Kidney (tissue), 14 donors: ENCODE results near the gene ETS1. TPM values are rescaled to one million over a fixed set of nuclear protein-coding genes. Genes with fewer than 3 reads are reported as not detected.
A peak's percentile ranks its signal among the peaks of the same experiment; 100 is the strongest.

Source experiments
- DNase-seq, 5 donors: peaks; one replicate each; pipeline ENCODE4 v3.0.0-alpha.2; 2013 to 2020
- FAIRE-seq: peaks from 2 replicates; lab custom pipeline; 2012; peaks lifted over from hg19 to GRCh38; lab: Jason Lieb, UNC
- H3K27ac ChIP-seq, 2 donors: one replicate each; pipeline ENCODE4 v1.7.0; 2013; ENCODE audit warnings: low read depth in 2 of 2, low read length in 2 of 2, inconsistent platforms in 1 of 2
- H3K27me3 ChIP-seq: one replicate; pipeline ENCODE4 v1.7.1; 2013; ENCODE audit warnings: low read length, inconsistent platforms; ENCODE audit not compliant: control insufficient read depth, insufficient read depth
- H3K36me3 ChIP-seq, 3 donors: one replicate each; pipeline versions ENCODE4 v1.7.0 to v1.7.1; 2013; ENCODE audit warnings: low read length in 3 of 3, control low read depth in 1 of 3, inconsistent platforms in 1 of 3; ENCODE audit not compliant: insufficient read depth in 3 of 3, control insufficient read depth in 2 of 3
- H3K4me1 ChIP-seq, 3 donors: one replicate each; pipeline versions ENCODE4 v1.7.0 to v1.7.1; 2013; ENCODE audit warnings: low read length in 3 of 3, inconsistent platforms in 1 of 3, low read depth in 1 of 3; ENCODE audit not compliant: control insufficient read depth in 2 of 3, insufficient read depth in 2 of 3
- H3K4me3 ChIP-seq, 3 donors: one replicate each; pipeline versions ENCODE4 v1.7.0 to v1.8.1; 2013; ENCODE audit warnings: low read length in 3 of 3, control low read depth in 1 of 3, inconsistent platforms in 1 of 3
- H3K9ac ChIP-seq, 3 donors: one replicate each; pipeline versions ENCODE4 v1.7.0 to v1.7.1; 2013; ENCODE audit warnings: low read length in 3 of 3, control low read depth in 1 of 3, inconsistent platforms in 1 of 3
- H3K9me3 ChIP-seq, 3 donors: one replicate each; pipeline versions ENCODE4 v1.7.0 to v1.7.1; 2013; ENCODE audit warnings: low read length in 3 of 3, control low read depth in 1 of 3, inconsistent platforms in 1 of 3; ENCODE audit not compliant: control insufficient read depth in 2 of 3, insufficient read depth in 1 of 3
- intact Hi-C: fragments of 100-400 bp; cut with DNase I; formaldehyde crosslinking; loops from one replicate; pipeline ENCODE4 v1.11.1; 2022
- polyA plus RNA-seq: library from polyadenylated mRNA; stranded (reverse); fragments of 350-450 nt; fragmentation: Illumina TruSeq; extraction: RNeasy Lipid Tissue Mini Kit (QIAGEN cat#74804); gene quantifications from one replicate; pipeline ENCODE4 v1.2.3, GENCODE V29; 2014; ENCODE audit warnings: low read depth, low replicate concordance; ENCODE audit not compliant: insufficient read depth
- total RNA-seq: library from RNA; stranded (reverse); fragmentation: NEBNext Ultra II Directional; extraction: Animal tissue kit (Norgen Biotek cat#: 25700); gene quantifications from one replicate; pipeline ENCODE4 v1.2.1, GENCODE V29; 2021
- TF ChIP-seq, protein P1 (sequence below): IDR thresholded peaks from 3 replicates; pipeline ENCODE4 v1.5.1; 2012; ENCODE audit warnings: mild to moderate bottlenecking, moderate library complexity, borderline replicate concordance; ENCODE audit not compliant: insufficient read depth; ENCODE audit errors: extremely low read depth
- donor health status: control.
- donor health status: control.
- donor health status: control.
- donor health status: control.
- donor health status: control.
- donor health status: DM: yes; HTN: yes; CAD: no.
- donor health status: Normal renal cell carcinoma (clear cell type).

ETS1 gene
- total and polyA plus RNA-seq, 2 donors from 2014 or later, result 23.5 to 124 TPM

DNA sequence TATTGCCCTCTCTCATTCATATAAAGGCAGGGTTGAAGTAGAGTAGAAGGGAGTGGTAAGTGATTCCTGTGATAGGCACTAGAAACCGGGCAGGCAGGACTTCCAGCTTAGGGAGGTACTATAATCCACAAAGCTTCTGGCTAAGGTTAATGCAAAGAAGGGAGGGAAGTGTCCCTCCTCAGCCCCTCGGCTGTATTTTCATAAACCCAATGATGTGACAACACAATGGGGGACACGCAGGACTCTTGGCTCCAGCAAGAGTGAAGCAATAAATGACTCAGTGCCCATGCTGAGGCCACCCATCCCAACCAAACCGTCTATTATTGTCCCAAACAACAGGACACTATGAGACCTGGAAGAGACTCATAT is 90.7 kb downstream of the ETS1 start:
- Histone ChIP-seq H3K36me3 (peaks cover 0 to 4% (median 0%) of the 10 kb centered on the region in 3 donors), H3K27ac (peak overlapping the region; percentile 0 to 45), H3K27me3 (no peaks in the 10 kb centered on the region), H3K9ac (no peak overlapping the region), H3K9me3 (no peaks in the 10 kb centered on the region), H3K4me1 (peaks cover 0 to 43% (median 30%) of the 10 kb centered on the region in 3 donors), H3K4me3 (no peak overlapping the region)
- DNase-seq (no peak), FAIRE-seq (no peak)
- intact Hi-C loops, result no loop called here
- TF ChIP-seq, protein P1, sequence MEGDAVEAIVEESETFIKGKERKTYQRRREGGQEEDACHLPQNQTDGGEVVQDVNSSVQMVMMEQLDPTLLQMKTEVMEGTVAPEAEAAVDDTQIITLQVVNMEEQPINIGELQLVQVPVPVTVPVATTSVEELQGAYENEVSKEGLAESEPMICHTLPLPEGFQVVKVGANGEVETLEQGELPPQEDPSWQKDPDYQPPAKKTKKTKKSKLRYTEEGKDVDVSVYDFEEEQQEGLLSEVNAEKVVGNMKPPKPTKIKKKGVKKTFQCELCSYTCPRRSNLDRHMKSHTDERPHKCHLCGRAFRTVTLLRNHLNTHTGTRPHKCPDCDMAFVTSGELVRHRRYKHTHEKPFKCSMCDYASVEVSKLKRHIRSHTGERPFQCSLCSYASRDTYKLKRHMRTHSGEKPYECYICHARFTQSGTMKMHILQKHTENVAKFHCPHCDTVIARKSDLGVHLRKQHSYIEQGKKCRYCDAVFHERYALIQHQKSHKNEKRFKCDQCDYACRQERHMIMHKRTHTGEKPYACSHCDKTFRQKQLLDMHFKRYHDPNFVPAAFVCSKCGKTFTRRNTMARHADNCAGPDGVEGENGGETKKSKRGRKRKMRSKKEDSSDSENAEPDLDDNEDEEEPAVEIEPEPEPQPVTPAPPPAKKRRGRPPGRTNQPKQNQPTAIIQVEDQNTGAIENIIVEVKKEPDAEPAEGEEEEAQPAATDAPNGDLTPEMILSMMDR, result no peak

DNA sequence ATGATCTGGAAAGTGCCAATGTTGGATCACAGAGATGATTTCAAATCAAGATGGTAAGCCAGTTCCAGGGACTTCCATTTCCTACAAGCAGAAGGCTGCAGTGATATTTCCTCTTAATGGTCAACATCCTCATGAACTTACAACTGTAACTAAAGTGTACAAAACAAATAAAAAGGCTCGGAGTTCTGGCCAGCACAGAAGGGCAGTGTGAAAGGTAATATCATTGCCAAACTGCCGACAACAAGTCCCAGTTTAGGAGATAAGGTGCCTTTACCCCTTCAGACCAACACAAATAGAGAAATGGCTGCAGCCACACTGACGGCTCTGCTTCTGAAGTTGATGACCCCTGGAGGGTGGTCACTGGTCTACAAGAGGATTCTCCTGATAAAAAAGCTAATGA is 91.1 kb downstream of the ETS1 start:
- H3K36me3 ChIP-seq, result no peaks in the 10 kb centered on the region
- H3K9me3 ChIP-seq, result no peaks in the 10 kb centered on the region
- intact Hi-C loops, result no loop called here
- TF ChIP-seq, protein P1, result no peak
- no peak for DNase-seq
- no peak overlapping the region for H3K9ac ChIP-seq
- peaks cover 0 to 42% (median 30%) of the 10 kb centered on the region in 3 donors for H3K4me1 ChIP-seq
- H3K27me3 ChIP-seq, result no peaks in the 10 kb centered on the region
- H3K27ac ChIP-seq, result peak overlapping the region; percentile 0 to 45
- FAIRE-seq, result no peak
- H3K4me3 ChIP-seq, result no peak overlapping the region

DNA sequence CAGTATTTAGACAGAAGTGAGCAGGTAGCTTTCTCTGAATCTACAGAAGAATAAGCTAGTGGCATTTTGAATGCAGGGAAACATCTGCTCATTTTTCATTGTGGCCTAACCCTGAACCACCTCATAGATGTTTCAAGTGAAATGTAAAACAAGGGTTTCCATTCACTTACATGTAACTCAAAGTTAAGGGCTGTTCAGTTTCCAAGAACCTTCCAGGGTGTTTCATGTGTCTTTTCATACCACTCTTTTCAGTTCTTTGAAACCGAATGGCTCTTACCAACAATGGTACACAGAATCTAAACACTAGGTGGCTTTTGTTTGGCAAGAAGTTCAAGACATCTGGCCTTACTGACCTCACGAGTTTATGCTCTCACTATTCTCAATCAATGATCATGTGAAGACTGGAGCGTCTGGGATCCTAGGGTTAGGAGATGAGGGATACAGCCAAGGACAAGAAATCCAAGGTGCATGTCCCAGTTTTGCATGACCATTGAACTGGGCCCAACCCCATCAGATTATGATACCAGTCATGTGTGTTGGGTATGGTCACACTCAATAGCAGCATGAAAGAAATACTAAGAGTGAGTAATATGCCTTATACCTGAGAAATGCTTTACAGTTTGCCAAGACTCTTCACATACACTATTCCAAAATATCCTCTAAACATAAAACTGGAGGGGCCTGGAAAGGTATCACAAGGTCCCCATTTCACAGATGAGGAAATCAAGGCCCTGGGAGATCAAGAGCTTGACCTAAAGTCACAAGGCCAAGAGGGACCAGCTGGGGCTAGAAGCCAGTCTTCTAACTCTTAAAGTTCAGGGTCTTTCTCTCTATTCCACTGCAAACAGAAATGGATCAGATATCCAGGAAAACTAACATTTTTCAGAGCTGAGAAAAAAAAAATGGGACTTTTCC is 92.7 kb downstream of the ETS1 start:
- intact Hi-C loops, result no loop called here
- Histone ChIP-seq H3K4me1 (peaks cover 0 to 35% (median 25%) of the 10 kb centered on the region in 3 donors), H3K27ac (peak overlapping the region in 1 of 2 donors; percentile 8), H3K9ac (no peak overlapping the region), H3K4me3 (no peak overlapping the region), H3K36me3 (peaks cover 3 to 8% (median 7%) of the 10 kb centered on the region in 3 donors), H3K27me3 (no peaks in the 10 kb centered on the region), H3K9me3 (no peaks in the 10 kb centered on the region)
- DNase-seq (no peak), FAIRE-seq (no peak)
- TF ChIP-seq, protein P1, result no peak
